ENCODE results near the gene RPLP2.

DNA sequence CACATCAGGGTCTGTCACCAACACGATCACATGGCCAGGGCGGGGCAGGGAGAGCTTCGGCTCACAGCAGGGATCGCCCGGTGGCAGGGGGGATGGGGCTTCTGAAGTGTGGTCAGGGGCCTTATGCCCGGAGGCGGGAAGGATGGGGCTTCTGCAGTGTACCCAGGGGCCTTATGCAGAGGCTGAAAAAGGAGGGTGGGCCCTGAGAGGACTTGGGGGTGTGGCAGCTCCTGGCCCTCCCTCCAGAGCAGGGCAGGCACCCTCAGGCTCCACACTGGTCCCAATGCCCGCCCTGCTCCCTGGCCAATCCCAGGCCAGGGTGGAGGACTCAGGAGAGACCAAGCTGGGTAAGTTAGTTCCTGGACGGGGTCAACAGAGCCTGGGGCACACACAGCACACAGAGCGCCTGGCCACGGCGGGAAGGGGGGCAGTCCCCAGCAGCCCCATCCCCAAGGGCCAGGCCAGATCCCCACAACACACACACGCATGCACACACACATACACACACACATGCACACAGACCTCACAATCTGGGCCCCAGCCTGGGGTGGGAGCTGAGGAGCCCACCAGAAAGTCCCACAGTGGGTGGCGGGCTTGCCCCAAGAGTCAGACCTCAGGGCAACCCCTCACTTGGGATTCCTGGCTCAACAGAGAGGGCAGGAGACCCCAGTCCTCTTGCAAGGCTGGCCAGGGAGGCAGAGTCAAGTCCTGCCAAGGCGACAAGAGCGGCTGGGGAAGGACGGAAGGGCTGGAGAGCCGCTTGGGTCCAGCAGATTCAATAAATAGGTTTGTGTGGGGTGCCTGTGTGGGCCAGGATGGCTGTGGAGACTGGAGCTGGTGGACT, 18.8 kb upstream of the RPLP2 start:
- no peak for TF ChIP-seq CTCF (IDR thresholded peaks at IDR 0.05 in 4 of 5, conservative IDR thresholded peaks at IDR 0.05 in 1 of 5)
- no peak for TF ChIP-seq POLR2A (IDR thresholded peaks at IDR 0.05)
